Measurements from ENCODE around the gene IFNL4.
"Not testable (repeated sequence)": the region's sequence is repeated elsewhere in the genome, so short reads cannot be mapped to it uniquely, and the experiment has no call there.

The IFNL4 gene

GRCh38 chr19:39217094-39217493, 31.6 kb downstream of the IFNL4 start:
- TF ChIP-seq CTCF (IDR thresholded peaks at IDR 0.05; ENCODE audit: insufficient read depth, low read depth, low read length, missing control alignments), result no peak
- H3K4me3 ChIP-seq (ENCODE audit: low read depth, low read length), result no peak overlapping the region
- no peak for DNase-seq (ENCODE audit: low read depth)

- not testable (repeated sequence) for DNase-seq (ENCODE audit: low read depth); H3K4me3 ChIP-seq (ENCODE audit: low read depth, low read length)
These were observed 33.3 kb downstream of the IFNL4 start for GRCh38 chr19:39215323-39215722.

GRCh38 chr19:39212375-39212742, 36.3 kb downstream of the IFNL4 start:
- peak; percentile 48 for DNase-seq (ENCODE audit: low read depth)
- no peak overlapping the region for H3K4me3 ChIP-seq (ENCODE audit: low read depth, low read length)
- peak; percentile 48 for TF ChIP-seq CTCF (IDR thresholded peaks at IDR 0.05; ENCODE audit: insufficient read depth, low read depth, low read length, missing control alignments)

GRCh38 chr19:39211731-39212374, 36.8 kb downstream of the IFNL4 start:
- no peak overlapping the region for H3K4me3 ChIP-seq (ENCODE audit: low read depth, low read length)
- no peak for DNase-seq (ENCODE audit: low read depth)
- TF ChIP-seq CTCF (IDR thresholded peaks at IDR 0.05; ENCODE audit: insufficient read depth, low read depth, low read length, missing control alignments), result no peak

GRCh38 chr19:39209196-39209595, 39.5 kb downstream of the IFNL4 start:
- TF ChIP-seq CTCF (IDR thresholded peaks at IDR 0.05; ENCODE audit: insufficient read depth, low read depth, low read length, missing control alignments), result no peak
- no peak for DNase-seq (ENCODE audit: low read depth)
- H3K4me3 ChIP-seq (ENCODE audit: low read depth, low read length), result no peak overlapping the region

- TF ChIP-seq CTCF (IDR thresholded peaks at IDR 0.05; ENCODE audit: insufficient read depth, low read depth, low read length, missing control alignments), result no peak
- DNase-seq (ENCODE audit: low read depth), result no peak
- H3K4me3 ChIP-seq (ENCODE audit: low read depth, low read length), result no peak overlapping the region
These were observed 40.4 kb downstream of the IFNL4 start for GRCh38 chr19:39208175-39208795.

GRCh38 chr19:39207293-39207836, 41.3 kb downstream of the IFNL4 start:
- H3K4me3 ChIP-seq (ENCODE audit: low read depth, low read length), result no peak overlapping the region
- TF ChIP-seq CTCF (IDR thresholded peaks at IDR 0.05; ENCODE audit: insufficient read depth, low read depth, low read length, missing control alignments), result no peak
- no peak for DNase-seq (ENCODE audit: low read depth)
